ENCODE data around the gene SMU1.

- TF ChIP-seq POLR2A (IDR thresholded peaks at IDR 0.05) = no peak
- TF ChIP-seq CTCF (IDR thresholded peaks at IDR 0.05) = no peak
Observed at GRCh38 chr9:33030285-33030684, 46.2 kb downstream of the SMU1 start.

All from adrenal gland (tissue), 5 donors.